GM12878 (cell line): ENCODE results near the gene TXNL1. TPM values are rescaled to one million over a fixed set of nuclear protein-coding genes. Genes with fewer than 3 reads are reported as not detected.

ENCODE experiments used
- ATAC-seq: fragments of 200-7000 bp; cut with Tn5 transposase; 3 replicates; pipeline ENCODE4 v1.9.1; 2020; ENCODE audit warnings: mild to moderate bottlenecking, moderate library complexity
- BruUV-seq: library from RNA; stranded (reverse); fragments of 400-500 nt; replicated peaks from 2 replicates; lab custom pipeline; 2021; lab: Mats Ljungman, UMichigan
- CTCF ChIA-PET: fragments of 300-600 bp; sonication (Branson Sonifier 250); formaldehyde crosslinking; extraction: SDS; loops from one replicate; lab custom pipeline; 2021; ENCODE audit warnings: inconsistent platforms; lab: Yijun Ruan, JAX
- POLR2A ChIA-PET: fragments of 350-600 bp; formaldehyde crosslinking; extraction: SDS; loops from one replicate; lab custom pipeline; 2021; ENCODE audit warnings: inconsistent platforms; lab: Charles Lee
- RAD21 ChIA-PET: fragments of 300-600 bp; sonication (Branson Sonifier 250); formaldehyde crosslinking; loops from one replicate; lab custom pipeline; 2023; ENCODE audit warnings: antibody characterized with exemption; ENCODE audit not compliant: unreplicated experiment; lab: Charles Lee
- SMC1A ChIA-PET: fragments of 300-600 bp; sonication (Branson Sonifier 250); formaldehyde crosslinking; loops from one replicate; lab custom pipeline; 2023; ENCODE audit not compliant: unreplicated experiment, uncharacterized antibody; lab: Charles Lee
- DNase-seq: peaks from one replicate; pipeline ENCODE4 v3.0.0-alpha.2; 2011; ENCODE audit warnings: low read depth, low spot score
- FAIRE-seq: peaks from 3 replicates; lab custom pipeline; 2011; peaks lifted over from hg19 to GRCh38; lab: Jason Lieb, UNC
- H2AFZ ChIP-seq: 2 replicates; pipeline ENCODE4 v1.6.0; 2011; ENCODE audit warnings: low read depth, low read length, control low read depth; ENCODE audit not compliant: control insufficient read depth
- H3K27ac ChIP-seq: 2 replicates; pipeline ENCODE4 v1.5.1; 2011; ENCODE audit warnings: control low read depth; ENCODE audit not compliant: control insufficient read depth, insufficient read depth
- H3K27me3 ChIP-seq, 2 experiments: replicated peaks in 1 of 2; 2 replicates each; pipeline versions ENCODE4 v1.6.0 to v1.6.1; 2011; ENCODE audit warnings: low read length in 1 of 2; ENCODE audit not compliant: control insufficient read depth in 2 of 2, insufficient read depth in 2 of 2
- H3K36me3 ChIP-seq, 2 experiments: 2 replicates each; pipeline ENCODE4 v1.5.1; 2011; ENCODE audit warnings: low read length in 1 of 2; ENCODE audit not compliant: control insufficient read depth in 2 of 2, insufficient read depth in 2 of 2
- H3K4me1 ChIP-seq: 2 replicates; pipeline ENCODE4 v1.6.1; 2011; ENCODE audit warnings: mild to moderate bottlenecking, low read length, moderate library complexity, mixed read lengths; ENCODE audit not compliant: control insufficient read depth, insufficient read depth
- H3K4me2 ChIP-seq: 2 replicates; pipeline ENCODE4 v1.6.0; 2011; ENCODE audit warnings: control low read depth; ENCODE audit not compliant: control insufficient read depth, insufficient read depth
- H3K4me3 ChIP-seq: fragments of 200-600 bp; sonication (generic); 2 replicates; pipeline ENCODE4 v1.5.1; 2016
- H3K79me2 ChIP-seq: 2 replicates; pipeline ENCODE4 v1.6.0; 2011; ENCODE audit warnings: low read length; ENCODE audit not compliant: control insufficient read depth, insufficient read depth
- H3K9ac ChIP-seq: 2 replicates; pipeline ENCODE4 v1.8.0; 2011; ENCODE audit warnings: low read length, control low read depth, mixed read lengths; ENCODE audit not compliant: control insufficient read depth, insufficient read depth
- H3K9me3 ChIP-seq: replicated peaks from 3 replicates; pipeline ENCODE4 v1.5.1; 2011; ENCODE audit warnings: mild to moderate bottlenecking, low read length; ENCODE audit not compliant: control insufficient read depth, insufficient read depth
- H4K20me1 ChIP-seq: 2 replicates; pipeline ENCODE4 v1.6.0; 2011; ENCODE audit not compliant: control insufficient read depth, insufficient read depth
- ESRRA ChIP-seq: IDR thresholded peaks from 2 replicates; pipeline ENCODE4 v1.6.1; 2012; ENCODE audit warnings: mild to moderate bottlenecking, low read length, improper control_type of control experiment
- KDM1A ChIP-seq: fragments of 200-600 bp; sonication (generic); IDR thresholded peaks from 2 replicates; pipeline ENCODE4 v1.6.1; 2016; ENCODE audit warnings: borderline replicate concordance
- MEF2A ChIP-seq: IDR thresholded peaks from 2 replicates; pipeline ENCODE4 v1.6.1; 2011; ENCODE audit warnings: low read depth, mild to moderate bottlenecking, low read length, moderate library complexity; ENCODE audit not compliant: insufficient read depth
- YY1 ChIP-seq: IDR thresholded peaks from 2 replicates; pipeline ENCODE4 v1.6.1; 2011; ENCODE audit warnings: low read depth, mild to moderate bottlenecking, low read length
- WGBS: methylation state at CpG from one replicate; pipeline ENCODE4 v1.1.6; 2016; ENCODE audit warnings: low lambda C conversion rate; ENCODE audit not compliant: insufficient replicate concordance, insufficient coverage; ENCODE audit errors: missing lambda C conversion rate; 5-methylcytosine and 5-hydroxymethylcytosine counted together
- in situ Hi-C: fragments of 300-500 bp; cut with MboI; formaldehyde crosslinking; loops from 9 replicates; pipeline ENCODE4 v1.14.3; 2018; ENCODE audit warnings: mixed read lengths
- intact Hi-C: fragments of 100-400 bp; cut with micrococcal nuclease; formaldehyde crosslinking; loops from one replicate; pipeline ENCODE4 v1.14.2; 2022; ENCODE audit not compliant: unreplicated experiment
- polyA plus RNA-seq, 11 experiments: library from polyadenylated mRNA; depleted of rRNA in 4 of 11; unstranded in 6 of 11; stranded (reverse) in 5 of 11; fragments of >200 nt; fragmentation: Nextera tagmentation in 4 of 11; fragmentation: Illumina TruSeq in 1 of 11; extraction: Ambion mirVana in 4 of 11; extraction: Trizol in 1 of 11; gene quantifications; 1 replicate in 1 of 11; 2 replicates in 10 of 11; pipeline versions ENCODE4 v1.2.1 to v1.2.3, GENCODE V29; 2011 to 2016; ENCODE audit warnings: inconsistent platforms in 2 of 11, missing spikeins in 2 of 11, low read depth in 1 of 11
- total RNA-seq, 4 experiments: library from RNA; depleted of rRNA in 3 of 4; stranded (reverse); fragments of >200 nt in 3 of 4; fragmentation: Illumina TruSeq in 1 of 4; extraction: Trizol in 1 of 4; gene quantifications; 2 replicates each; pipeline versions ENCODE4 v1.2.1 to v1.2.3, GENCODE V29; 2013 to 2021
- TF ChIP-seq, protein P1 (sequence below): fragments of 450-650 bp; IDR thresholded peaks from 2 replicates; pipeline ENCODE4 v1.6.1; 2017; ENCODE audit warnings: antibody characterized with exemption, mild to moderate bottlenecking, moderate library complexity
- TF ChIP-seq, protein P2 (sequence below): fragments of 450-650 bp; IDR thresholded peaks from 2 replicates; pipeline ENCODE4 v1.6.1; 2017; ENCODE audit warnings: mild to moderate bottlenecking

TXNL1 gene
- total and polyA plus RNA-seq, 10 of the 15 experiments (the other 5 are each of a cell fraction or from before 2014, with no cell fraction given): 30.9 to 124 (median 71.2) TPM

DNA sequence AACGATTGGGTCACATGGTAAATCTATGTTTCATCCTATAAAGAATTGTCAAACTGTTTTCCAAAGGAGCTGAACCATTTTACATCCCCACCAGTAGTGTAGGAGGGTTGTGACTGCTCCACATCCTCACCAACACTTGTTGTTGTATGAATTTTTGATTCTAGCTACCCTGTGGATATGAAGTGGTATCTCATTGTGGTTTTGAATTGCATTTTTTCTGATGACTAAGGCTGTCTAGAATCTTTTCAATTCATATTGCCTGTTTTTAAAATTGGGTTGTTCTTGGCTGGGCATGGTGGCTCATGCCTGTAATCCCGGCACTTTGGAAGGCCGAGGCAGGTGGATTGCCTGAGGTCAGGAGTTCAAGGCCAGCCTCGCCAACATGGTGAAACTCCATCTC, 44.5 kb downstream of the TXNL1 start:
- Histone ChIP-seq H3K4me1 (no peaks in the 10 kb centered on the region), H2AFZ (no peak overlapping the region), H3K4me2 (no peak overlapping the region), H3K27me3 (no peaks in the 10 kb centered on the region), H3K79me2 (no peaks in the 10 kb centered on the region), H4K20me1 (no peaks in the 10 kb centered on the region), H3K36me3 (no peaks in the 10 kb centered on the region), H3K9ac (no peak overlapping the region), H3K4me3 (no peak overlapping the region), H3K9me3 (no peaks in the 10 kb centered on the region), H3K27ac (no peak overlapping the region)
- BruUV-seq: no TSS peak
- ATAC-seq (no peak), FAIRE-seq (no peak), DNase-seq (no peak)
- no peak for TF ChIP-seq YY1
- TF ChIP-seq, protein P1, sequence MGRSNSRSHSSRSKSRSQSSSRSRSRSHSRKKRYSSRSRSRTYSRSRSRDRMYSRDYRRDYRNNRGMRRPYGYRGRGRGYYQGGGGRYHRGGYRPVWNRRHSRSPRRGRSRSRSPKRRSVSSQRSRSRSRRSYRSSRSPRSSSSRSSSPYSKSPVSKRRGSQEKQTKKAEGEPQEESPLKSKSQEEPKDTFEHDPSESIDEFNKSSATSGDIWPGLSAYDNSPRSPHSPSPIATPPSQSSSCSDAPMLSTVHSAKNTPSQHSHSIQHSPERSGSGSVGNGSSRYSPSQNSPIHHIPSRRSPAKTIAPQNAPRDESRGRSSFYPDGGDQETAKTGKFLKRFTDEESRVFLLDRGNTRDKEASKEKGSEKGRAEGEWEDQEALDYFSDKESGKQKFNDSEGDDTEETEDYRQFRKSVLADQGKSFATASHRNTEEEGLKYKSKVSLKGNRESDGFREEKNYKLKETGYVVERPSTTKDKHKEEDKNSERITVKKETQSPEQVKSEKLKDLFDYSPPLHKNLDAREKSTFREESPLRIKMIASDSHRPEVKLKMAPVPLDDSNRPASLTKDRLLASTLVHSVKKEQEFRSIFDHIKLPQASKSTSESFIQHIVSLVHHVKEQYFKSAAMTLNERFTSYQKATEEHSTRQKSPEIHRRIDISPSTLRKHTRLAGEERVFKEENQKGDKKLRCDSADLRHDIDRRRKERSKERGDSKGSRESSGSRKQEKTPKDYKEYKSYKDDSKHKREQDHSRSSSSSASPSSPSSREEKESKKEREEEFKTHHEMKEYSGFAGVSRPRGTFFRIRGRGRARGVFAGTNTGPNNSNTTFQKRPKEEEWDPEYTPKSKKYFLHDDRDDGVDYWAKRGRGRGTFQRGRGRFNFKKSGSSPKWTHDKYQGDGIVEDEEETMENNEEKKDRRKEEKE: no peak
- ChIA-PET RAD21 (no interaction called here), CTCF (no interaction called here), SMC1A (interaction anchor here (1.0 kb wide), 1 partner anchor 9 kb away, joined by 3 read pairs; no protein-coding TSS in a partner anchor), POLR2A (no interaction called here)
- intact Hi-C loops (no loop called here), in situ Hi-C loops (loop anchor here (25.0 kb wide), 1 partner anchor 1907 kb away; no protein-coding TSS in a partner anchor)
- WGBS: 81% methylated on average over 4 of the region's 4 CpGs

- FAIRE-seq (no peak), DNase-seq (no peak), ATAC-seq (no peak)
- Histone ChIP-seq H3K4me3 (no peak overlapping the region), H3K4me2 (no peak overlapping the region), H3K9ac (no peak overlapping the region), H2AFZ (no peak overlapping the region), H3K27me3 (no peaks in the 10 kb centered on the region; a peak in 1 of 4 replicates), H3K9me3 (no peaks in the 10 kb centered on the region), H4K20me1 (no peaks in the 10 kb centered on the region), H3K4me1 (no peaks in the 10 kb centered on the region), H3K27ac (no peak overlapping the region), H3K36me3 (no peaks in the 10 kb centered on the region), H3K79me2 (no peaks in the 10 kb centered on the region)
- WGBS: 24% methylated on average over 3 of the region's 3 CpGs
- ChIA-PET CTCF (interaction anchor here (1.2 kb wide), 1 partner anchor 1341 kb away, joined by 3 read pairs; no protein-coding TSS in a partner anchor), POLR2A (no interaction called here), RAD21 (no interaction called here), SMC1A (no interaction called here)
- intact Hi-C loops (no loop called here), in situ Hi-C loops (loop anchor here (25.0 kb wide), 1 partner anchor 1893 kb away; no protein-coding TSS in a partner anchor)
- TF ChIP-seq, protein P2, sequence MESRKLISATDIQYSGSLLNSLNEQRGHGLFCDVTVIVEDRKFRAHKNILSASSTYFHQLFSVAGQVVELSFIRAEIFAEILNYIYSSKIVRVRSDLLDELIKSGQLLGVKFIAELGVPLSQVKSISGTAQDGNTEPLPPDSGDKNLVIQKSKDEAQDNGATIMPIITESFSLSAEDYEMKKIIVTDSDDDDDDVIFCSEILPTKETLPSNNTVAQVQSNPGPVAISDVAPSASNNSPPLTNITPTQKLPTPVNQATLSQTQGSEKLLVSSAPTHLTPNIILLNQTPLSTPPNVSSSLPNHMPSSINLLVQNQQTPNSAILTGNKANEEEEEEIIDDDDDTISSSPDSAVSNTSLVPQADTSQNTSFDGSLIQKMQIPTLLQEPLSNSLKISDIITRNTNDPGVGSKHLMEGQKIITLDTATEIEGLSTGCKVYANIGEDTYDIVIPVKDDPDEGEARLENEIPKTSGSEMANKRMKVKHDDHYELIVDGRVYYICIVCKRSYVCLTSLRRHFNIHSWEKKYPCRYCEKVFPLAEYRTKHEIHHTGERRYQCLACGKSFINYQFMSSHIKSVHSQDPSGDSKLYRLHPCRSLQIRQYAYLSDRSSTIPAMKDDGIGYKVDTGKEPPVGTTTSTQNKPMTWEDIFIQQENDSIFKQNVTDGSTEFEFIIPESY: no peak
- TF ChIP-seq ESRRA (no peak), KDM1A (no peak), MEF2A (no peak)
- no TSS peak for BruUV-seq
Observed at GRCh38 chr18:56580026-56580425, 58.4 kb downstream of the TXNL1 start.
